ENCODE results near the gene GPRIN1.
"Not testable (repeated sequence)": the region's sequence is repeated elsewhere in the genome, so short reads cannot be mapped to it uniquely, and the experiment has no call there.

The GPRIN1 gene

GRCh38 chr5:176624938-176625337 lies 15.0 kb upstream of the GPRIN1 start:
- no peak for DNase-seq (ENCODE audit: low read depth, low spot score)

DNA sequence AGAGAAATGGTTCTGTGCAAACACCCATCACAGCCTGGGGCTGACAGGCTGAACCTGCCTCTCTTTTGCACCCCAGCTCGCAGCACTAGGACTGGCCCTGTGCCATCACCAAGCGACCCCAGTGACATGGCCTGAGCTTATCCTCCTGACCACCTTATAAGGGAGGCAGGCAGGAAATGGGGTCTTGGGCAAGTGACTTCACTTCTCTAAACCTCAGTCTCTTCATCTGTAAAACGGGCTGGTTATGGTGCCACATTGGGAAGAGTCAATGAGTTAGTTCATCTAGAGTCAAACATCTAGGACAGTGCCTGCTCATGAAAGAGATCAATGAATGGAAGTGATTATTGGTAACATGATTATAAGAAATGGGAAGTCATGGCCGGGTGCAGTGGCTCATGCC lies 14.2 kb upstream of the GPRIN1 start:
- no peak for DNase-seq (ENCODE audit: low read depth, low spot score)

- DNase-seq (ENCODE audit: low read depth, low spot score), result no peak
These were observed 11.7 kb upstream of the GPRIN1 start for GRCh38 chr5:176621661-176622079.

GRCh38 chr5:176620333-176620981 lies 10.5 kb upstream of the GPRIN1 start:
- no peak for DNase-seq (ENCODE audit: low read depth, low spot score)

DNA sequence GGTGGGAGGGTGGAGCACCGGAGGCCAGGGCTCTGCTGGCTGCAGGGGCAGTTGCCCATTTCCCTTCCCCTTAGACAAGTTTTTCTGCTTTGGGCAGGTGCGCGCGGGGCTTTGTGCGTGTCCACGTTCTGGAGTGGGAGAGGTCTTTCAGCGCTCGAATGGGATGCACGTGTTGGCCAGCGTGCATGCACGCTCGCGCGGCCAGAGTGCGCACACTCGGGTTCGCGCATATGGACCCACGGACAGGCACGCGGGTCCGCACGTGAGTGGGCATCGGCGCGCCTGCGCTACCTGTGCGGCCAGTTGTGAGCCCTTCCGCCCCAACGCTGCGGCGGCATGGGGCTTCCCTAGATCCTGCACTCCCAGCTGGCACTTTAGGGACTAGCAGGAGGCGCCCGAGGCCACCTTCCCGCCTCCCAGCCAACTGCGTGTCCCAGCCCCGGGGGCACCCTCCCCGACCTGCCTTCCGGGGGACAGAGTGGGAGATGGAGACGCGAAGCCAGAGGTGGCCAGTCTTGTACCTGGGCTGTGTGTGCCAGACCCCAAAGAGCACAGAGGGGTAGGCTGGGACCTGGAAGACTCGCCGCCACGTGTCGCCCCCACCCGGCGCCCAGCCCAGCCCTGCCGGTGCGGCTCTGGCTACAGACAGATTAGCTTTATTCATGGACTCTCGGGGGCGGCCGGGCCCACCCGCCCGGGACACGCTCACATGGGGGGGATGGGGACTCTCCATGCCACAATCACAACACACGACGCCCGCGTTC lies 9.8 kb upstream of the GPRIN1 start:
- DNase-seq (ENCODE audit: low read depth, low spot score), result no peak

DNA sequence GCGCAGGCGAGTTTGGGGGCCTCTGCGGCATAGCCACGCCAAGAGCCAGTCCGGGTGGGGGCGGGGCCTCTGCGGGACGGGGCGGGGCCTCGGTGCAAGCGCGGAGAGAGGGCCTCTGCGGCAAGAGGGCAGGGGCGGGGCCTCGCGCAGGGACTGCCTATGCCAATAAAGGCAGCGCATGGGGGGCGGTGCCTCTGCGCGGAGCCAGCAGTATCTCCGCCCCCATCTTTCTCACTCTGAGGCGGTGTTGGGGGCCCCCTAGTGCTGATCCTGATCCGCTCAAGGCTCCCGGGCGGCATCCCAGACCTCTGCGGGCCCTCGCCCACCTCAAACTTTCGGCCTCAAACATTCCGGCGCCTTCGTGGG lies 9.2 kb upstream of the GPRIN1 start:
- DNase-seq (ENCODE audit: low read depth, low spot score), result no peak

GRCh38 chr5:176618783-176619182 lies 8.8 kb upstream of the GPRIN1 start:
- DNase-seq (ENCODE audit: low read depth, low spot score), result no peak

- no peak for DNase-seq (ENCODE audit: low read depth, low spot score)
These were observed 6.6 kb upstream of the GPRIN1 start for GRCh38 chr5:176616511-176616910.

- DNase-seq (ENCODE audit: low read depth, low spot score), result no peak
These were observed 5.0 kb upstream of the GPRIN1 start for GRCh38 chr5:176614805-176615478.

GRCh38 chr5:176612855-176613254 lies 2.9 kb upstream of the GPRIN1 start:
- no peak for DNase-seq (ENCODE audit: low read depth, low spot score)

DNA sequence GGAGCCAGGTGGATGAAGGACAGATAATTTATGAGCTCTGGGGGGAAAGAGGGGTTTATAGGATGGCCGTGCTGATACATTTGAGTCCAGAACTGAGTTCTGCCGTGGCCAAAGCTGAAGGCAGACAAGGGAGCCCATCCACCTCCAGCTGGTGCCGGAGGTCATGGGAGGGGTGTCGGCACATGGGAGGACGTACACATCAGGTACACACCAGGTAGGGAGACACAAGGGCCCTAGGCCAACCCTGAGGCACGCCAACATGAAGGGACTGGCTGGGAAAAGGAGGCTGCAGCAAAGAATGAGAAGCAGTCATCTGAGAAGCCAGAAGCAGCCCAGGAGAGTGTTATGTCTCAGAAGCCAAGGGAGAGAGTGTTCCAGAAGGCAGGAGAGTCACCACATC lies 2.1 kb upstream of the GPRIN1 start:
- DNase-seq (ENCODE audit: low read depth, low spot score), result no peak

DNA sequence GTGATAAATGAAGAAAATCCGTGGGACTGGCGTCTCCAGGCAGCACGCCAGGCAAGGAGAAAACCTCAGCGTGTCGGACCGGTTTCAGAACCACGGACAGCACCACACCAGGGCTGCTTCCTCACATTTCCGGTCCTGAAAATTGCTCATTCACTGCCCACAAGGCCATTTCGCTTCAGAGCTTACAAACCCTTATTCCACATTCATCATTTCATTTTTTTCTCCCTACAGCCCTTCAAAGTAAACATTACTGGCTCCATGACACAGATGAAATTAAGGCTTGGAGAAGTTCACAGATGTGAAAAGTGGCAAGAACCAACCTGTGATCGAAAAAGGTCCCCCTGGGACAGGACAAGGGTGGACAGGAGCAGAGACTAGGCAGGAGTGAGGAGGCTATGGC lies 1.5 kb upstream of the GPRIN1 start:
- peak; percentile 53 for DNase-seq (ENCODE audit: low read depth, low spot score)

GRCh38 chr5:176610435-176610773 lies 448 bp upstream of the GPRIN1 start:
- no peak for DNase-seq (ENCODE audit: low read depth, low spot score)

- DNase-seq (ENCODE audit: low read depth, low spot score), result no peak
These were observed 826 bp downstream of the GPRIN1 start for GRCh38 chr5:176608937-176609723.

DNA sequence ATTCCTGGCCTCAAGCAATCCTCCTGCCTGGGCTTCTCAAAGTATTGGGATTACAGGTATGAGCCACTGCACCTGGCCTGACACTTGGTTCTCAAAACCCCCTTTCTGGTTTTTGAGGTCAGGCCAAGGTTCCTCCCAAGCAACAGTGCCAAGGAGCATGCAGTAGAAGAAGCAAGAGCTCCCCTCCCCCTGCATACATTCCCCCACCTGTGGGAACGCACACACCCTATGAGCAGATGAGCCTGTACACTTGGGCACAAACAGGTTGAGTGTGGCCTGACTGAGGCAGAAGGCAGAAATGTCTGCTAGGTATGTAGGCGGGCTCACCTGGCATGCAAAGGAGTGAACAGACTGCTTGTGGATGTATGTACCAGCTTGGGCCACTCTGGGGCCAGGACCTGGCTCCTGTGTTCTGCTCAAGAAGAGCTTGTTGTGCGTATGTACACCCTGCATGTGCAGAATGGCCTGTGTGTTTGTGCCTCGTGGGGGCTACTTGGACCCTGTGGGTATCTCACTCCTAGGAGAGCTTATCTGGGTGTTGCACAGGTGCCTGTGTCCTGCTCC lies 1.7 kb downstream of the GPRIN1 start:
- no peak for DNase-seq (ENCODE audit: low read depth, low spot score)

- DNase-seq (ENCODE audit: low read depth, low spot score), result no peak
These were observed 3.1 kb downstream of the GPRIN1 start for GRCh38 chr5:176606875-176607274.

DNA sequence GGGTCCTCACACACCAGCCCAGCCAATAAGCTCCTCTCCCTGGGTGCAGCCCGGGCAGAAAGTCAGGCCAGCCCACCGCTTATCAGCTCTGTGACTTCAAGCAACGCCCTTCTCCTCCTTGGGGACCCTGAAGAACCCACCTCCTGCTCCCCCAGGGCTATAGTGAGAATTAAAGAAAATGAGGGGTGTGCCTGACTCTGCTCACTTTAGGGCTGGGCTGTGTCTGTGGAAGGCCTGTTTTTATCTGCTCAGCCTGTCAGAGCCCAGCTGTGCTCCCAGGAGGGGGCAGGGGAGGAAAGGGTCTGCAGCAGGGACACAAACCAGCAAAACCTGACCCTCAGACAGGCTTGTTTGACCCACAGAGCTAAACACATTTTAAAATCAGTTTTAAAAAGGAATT lies 3.9 kb downstream of the GPRIN1 start:
- DNase-seq (ENCODE audit: low read depth, low spot score), result no peak

GRCh38 chr5:176603091-176603490 lies 6.9 kb downstream of the GPRIN1 start:
- DNase-seq (ENCODE audit: low read depth, low spot score), result no peak

DNA sequence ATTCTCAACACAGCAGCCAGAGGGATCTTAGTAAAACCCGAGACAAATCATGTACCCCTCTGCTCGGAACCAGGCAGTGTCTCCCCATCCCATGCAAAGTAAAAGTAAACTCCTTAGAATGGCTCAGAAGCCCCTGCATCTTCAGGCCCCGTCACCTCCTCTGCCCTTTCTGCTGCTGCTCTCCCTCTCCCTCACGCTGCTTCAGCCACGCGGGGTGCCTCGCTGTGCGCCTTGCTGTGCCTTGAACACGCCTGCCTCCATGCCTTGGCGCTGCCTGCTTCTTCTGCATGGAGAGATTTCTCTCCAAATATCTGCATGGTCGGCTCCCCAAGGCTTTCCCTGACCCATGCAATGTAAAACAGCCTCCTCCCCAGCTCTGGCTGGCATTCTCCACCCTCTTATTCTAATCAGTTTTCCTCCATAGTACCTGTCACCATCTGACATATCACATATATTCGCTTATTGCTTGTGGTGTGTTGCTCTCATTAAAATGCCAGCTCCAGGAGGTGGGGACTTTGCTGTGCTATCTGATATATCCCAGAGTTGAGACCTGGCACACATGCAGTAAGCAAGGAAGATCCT lies 8.0 kb downstream of the GPRIN1 start:
- no peak for DNase-seq (ENCODE audit: low read depth, low spot score)

- not testable (repeated sequence) for DNase-seq (ENCODE audit: low read depth, low spot score)
These were observed 10.1 kb downstream of the GPRIN1 start for GRCh38 chr5:176599749-176600430.

All from smooth muscle cell of the brain vasculature (primary cell).